ENCODE results near the gene PAFAH1B2. TPM values are rescaled to one million over a fixed set of nuclear protein-coding genes. Genes with fewer than 3 reads are reported as not detected.
A peak's percentile ranks its signal among the peaks of the same experiment; 100 is the strongest.

PAFAH1B2 gene
- total and polyA plus RNA-seq, 7 donors, result 13.0 to 46.3 (median 30.8) TPM

DNA sequence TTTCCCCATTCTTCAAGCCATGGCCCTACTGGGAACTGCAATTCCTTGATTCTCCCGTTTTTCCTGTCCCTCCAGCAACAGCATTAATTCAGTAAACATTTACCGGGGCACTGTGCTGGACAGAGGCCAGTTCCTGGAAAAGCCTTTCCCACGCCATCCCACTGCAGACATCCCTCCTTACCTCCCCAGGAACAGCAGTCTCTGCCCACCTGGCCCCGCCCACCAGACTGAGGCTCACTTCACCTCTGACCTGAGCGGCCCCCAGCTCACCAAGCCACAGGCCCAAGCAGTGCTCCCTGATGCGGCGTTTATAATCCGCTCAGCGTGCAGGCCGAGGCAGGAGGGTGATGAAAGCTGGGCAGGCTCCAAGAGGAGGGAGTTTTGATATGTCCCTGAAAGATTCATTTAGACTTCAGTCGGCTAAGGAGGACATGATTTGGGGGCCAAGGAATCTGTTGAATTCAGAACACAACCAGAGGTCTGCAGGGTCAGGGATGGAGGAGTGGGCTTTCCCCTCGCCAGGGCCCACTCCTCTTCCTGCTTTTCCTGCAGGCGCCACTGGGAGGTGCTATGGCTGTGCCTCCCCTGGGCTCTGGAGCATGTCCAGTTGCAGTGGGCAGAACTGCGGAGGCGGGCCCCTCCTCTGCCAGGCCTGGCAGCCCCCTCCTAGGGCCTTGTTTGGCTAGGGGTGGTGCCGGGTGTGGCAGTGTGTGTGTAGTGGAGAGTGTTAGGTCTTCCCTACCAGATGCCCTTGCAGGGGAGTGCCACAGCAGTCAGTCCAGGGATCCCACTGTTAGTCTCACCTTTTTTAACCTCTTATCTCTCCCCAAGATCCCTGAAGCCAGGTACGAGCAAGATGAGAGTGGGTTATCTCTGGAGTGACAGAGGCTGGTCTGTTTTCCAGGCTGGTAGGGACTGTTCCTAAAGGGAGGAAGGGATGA lies 53.7 kb downstream of the PAFAH1B2 start:
- TF ChIP-seq, protein P1, sequence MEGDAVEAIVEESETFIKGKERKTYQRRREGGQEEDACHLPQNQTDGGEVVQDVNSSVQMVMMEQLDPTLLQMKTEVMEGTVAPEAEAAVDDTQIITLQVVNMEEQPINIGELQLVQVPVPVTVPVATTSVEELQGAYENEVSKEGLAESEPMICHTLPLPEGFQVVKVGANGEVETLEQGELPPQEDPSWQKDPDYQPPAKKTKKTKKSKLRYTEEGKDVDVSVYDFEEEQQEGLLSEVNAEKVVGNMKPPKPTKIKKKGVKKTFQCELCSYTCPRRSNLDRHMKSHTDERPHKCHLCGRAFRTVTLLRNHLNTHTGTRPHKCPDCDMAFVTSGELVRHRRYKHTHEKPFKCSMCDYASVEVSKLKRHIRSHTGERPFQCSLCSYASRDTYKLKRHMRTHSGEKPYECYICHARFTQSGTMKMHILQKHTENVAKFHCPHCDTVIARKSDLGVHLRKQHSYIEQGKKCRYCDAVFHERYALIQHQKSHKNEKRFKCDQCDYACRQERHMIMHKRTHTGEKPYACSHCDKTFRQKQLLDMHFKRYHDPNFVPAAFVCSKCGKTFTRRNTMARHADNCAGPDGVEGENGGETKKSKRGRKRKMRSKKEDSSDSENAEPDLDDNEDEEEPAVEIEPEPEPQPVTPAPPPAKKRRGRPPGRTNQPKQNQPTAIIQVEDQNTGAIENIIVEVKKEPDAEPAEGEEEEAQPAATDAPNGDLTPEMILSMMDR (IDR thresholded peaks at IDR 0.05), result peak; percentile 21
- H3K27me3 ChIP-seq (ENCODE audit: insufficient read depth in 3 of 3, low read length in 2 of 3), result no peaks in the 10 kb centered on the region
- H3K36me3 ChIP-seq (ENCODE audit: insufficient read depth in 1 of 2, low read depth in 1 of 2), result peaks cover 0 to 30% of the 10 kb centered on the region in 2 donors
- 63 to 73% (median 70%) methylated on average over 16 to 17 of the region's 17 CpGs for WGBS, 3 donors
- DNase-seq (peak in 1 of 2 donors; percentile 48), ATAC-seq (no peak)
- intact Hi-C loops (cut with DNase I), result no loop called here
- H3K9me3 ChIP-seq, result no peaks in the 10 kb centered on the region
- peak overlapping the region; percentile 56 for H3K27ac ChIP-seq
- H3K4me1 ChIP-seq, result no peaks in the 10 kb centered on the region
- peak overlapping the region; percentile 58 for H3K4me3 ChIP-seq

DNA sequence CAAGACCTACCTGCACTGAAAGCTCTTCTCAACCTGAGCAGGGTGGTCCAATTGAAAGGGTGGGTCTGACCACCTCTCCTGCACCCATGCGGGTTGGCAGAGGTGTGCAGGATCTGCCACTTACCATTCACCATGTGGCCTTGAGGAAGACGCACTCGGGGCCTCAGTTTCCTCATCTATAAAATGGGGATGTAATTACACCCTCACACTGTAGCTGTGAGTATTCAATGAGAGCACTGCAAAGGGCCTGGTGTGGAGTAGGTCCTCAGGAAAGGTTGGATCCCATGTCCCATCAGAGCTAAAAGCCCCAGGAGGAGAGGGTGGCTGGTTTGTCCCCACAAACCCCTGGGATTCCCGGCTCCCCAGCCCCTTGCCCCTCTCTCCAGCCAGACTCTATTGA lies 54.5 kb downstream of the PAFAH1B2 start:
- Histone ChIP-seq H3K27ac (peak overlapping the region; percentile 56), H3K36me3 (ENCODE audit: insufficient read depth in 1 of 2, low read depth in 1 of 2) (peaks cover 0 to 25% of the 10 kb centered on the region in 2 donors), H3K4me1 (no peaks in the 10 kb centered on the region), H3K4me3 (peak overlapping the region; percentile 58), H3K27me3 (ENCODE audit: insufficient read depth in 3 of 3, low read length in 2 of 3) (no peaks in the 10 kb centered on the region), H3K9me3 (no peaks in the 10 kb centered on the region)
- DNase-seq, result no peak
- intact Hi-C loops (cut with DNase I), result no loop called here
- TF ChIP-seq, protein P1 (IDR thresholded peaks at IDR 0.05), result no peak
- ATAC-seq, result no peak
- 62 to 72% (median 69%) methylated on average over 4 of the region's 4 CpGs for WGBS, 3 donors

DNA sequence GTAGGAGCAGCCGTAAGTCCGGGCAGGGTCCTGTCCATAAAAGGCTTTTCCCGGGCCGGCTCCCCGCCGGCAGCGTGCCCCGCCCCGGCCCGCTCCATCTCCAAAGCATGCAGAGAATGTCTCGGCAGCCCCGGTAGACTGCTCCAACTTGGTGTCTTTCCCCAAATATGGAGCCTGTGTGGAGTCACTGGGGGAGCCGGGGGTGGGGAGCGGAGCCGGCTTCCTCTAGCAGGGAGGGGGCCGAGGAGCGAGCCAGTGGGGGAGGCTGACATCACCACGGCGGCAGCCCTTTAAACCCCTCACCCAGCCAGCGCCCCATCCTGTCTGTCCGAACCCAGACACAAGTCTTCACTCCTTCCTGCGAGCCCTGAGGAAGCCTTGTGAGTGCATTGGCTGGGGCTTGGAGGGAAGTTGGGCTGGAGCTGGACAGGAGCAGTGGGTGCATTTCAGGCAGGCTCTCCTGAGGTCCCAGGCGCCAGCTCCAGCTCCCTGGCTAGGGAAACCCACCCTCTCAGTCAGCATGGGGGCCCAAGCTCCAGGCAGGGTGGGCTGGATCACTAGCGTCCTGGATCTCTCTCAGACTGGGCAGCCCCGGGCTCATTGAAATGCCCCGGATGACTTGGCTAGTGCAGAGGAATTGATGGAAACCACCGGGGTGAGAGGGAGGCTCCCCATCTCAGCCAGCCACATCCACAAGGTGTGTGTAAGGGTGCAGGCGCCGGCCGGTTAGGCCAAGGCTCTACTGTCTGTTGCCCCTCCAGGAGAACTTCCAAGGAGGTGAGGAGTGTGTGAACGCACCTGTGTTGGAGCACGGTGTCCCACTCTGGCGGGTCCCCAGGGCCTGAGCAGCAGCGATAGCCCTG lies 55.2 kb downstream of the PAFAH1B2 start, which contains the start of gene TAGLN:
Gene TAGLN, plus strand, starts transcription at position 318 of the 863 bp plus-strand sequence. CDS start 3,644 bp downstream, outside the sequence.
- intact Hi-C loops (cut with DNase I), result no loop called here
- ATAC-seq, result peak; percentile 18 to 47 (median 32)
- WGBS, 3 donors, result 29 to 38% (median 31%) methylated on average over 27 to 34 of the region's 34 CpGs

More for the DNA sequence above, 55.2 kb downstream of the PAFAH1B2 start, which contains the start of gene TAGLN:
- TF ChIP-seq, protein P1 (IDR thresholded peaks at IDR 0.05), result no peak
- H3K9me3 ChIP-seq, result no peaks in the 10 kb centered on the region
- H3K36me3 ChIP-seq (ENCODE audit: insufficient read depth in 1 of 2, low read depth in 1 of 2), result peaks cover 0 to 29% of the 10 kb centered on the region in 2 donors
- no peaks in the 10 kb centered on the region for H3K27me3 ChIP-seq (ENCODE audit: insufficient read depth in 3 of 3, low read length in 2 of 3)
- peak; percentile 71 to 85 for DNase-seq
- peak within 1 kb of the TSS; percentile 58 for H3K4me3 ChIP-seq
- H3K4me1 ChIP-seq, result no peaks in the 10 kb centered on the region
- H3K27ac ChIP-seq, result peak within 1 kb of the TSS; percentile 56

Data from psoas muscle (tissue), 8 donors.